ENCODE measurements around the gene ACHE.

DNA sequence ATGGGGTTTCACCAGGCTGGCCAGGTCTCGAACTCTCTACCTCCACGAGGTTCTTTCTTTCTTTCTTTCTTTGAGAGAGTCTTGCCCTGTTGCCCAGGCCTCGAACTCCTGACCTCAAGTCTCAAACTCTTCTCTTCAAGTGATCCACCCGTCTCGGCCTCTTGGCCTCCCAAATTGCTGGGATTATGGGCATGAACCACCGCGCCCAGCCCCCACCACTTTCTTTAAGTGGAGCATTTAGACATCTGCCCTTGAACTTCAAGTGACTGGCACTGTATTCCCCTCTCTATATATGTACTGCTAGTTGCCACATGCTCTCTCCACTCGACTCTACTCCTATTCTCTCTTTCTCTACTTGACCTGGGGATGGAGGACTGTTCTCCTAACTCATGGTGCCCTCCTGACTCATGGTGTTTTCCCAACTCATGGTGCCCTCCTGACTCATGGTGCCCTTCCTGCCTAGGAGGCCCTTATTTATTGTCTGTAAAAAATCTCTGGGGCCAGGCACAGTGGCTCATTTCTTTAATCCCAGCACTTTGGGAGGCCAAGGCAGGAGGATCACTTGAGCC, 19.3 kb upstream of the ACHE start:
- TF ChIP-seq, protein P1, sequence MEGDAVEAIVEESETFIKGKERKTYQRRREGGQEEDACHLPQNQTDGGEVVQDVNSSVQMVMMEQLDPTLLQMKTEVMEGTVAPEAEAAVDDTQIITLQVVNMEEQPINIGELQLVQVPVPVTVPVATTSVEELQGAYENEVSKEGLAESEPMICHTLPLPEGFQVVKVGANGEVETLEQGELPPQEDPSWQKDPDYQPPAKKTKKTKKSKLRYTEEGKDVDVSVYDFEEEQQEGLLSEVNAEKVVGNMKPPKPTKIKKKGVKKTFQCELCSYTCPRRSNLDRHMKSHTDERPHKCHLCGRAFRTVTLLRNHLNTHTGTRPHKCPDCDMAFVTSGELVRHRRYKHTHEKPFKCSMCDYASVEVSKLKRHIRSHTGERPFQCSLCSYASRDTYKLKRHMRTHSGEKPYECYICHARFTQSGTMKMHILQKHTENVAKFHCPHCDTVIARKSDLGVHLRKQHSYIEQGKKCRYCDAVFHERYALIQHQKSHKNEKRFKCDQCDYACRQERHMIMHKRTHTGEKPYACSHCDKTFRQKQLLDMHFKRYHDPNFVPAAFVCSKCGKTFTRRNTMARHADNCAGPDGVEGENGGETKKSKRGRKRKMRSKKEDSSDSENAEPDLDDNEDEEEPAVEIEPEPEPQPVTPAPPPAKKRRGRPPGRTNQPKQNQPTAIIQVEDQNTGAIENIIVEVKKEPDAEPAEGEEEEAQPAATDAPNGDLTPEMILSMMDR (IDR thresholded peaks at IDR 0.05), result no peak
- TF ChIP-seq POLR2A (IDR thresholded peaks at IDR 0.05), result no peak
